K562 (cell line): ENCODE data around the gene SCIN. TPM values are rescaled to one million over a fixed set of nuclear protein-coding genes. Genes with fewer than 3 reads are reported as not detected.

Source experiments
- CBX3 ChIP-seq, 2 experiments: IDR thresholded peaks; 1 replicate in 1 of 2; 2 replicates in 1 of 2; pipeline ENCODE4 v1.6.1; 2012; ENCODE audit warnings: inconsistent platforms in 2 of 2, low read length in 2 of 2, borderline replicate concordance in 1 of 2, control low read depth in 1 of 2
- CCAR2 ChIP-seq: fragments of 200-400 bp; formaldehyde crosslinking; IDR thresholded peaks from 2 replicates; pipeline ENCODE4 v1.6.1; 2017; ENCODE audit warnings: mild to moderate bottlenecking, low read depth, low read length
- CHD1 ChIP-seq: fragments of 200-600 bp; sonication (generic); IDR thresholded peaks from one replicate; pipeline ENCODE4 v1.6.1; 2012; ENCODE audit warnings: mild to moderate bottlenecking, moderate library complexity, low read length, inconsistent platforms
- EP400 ChIP-seq: fragments of 450-650 bp; IDR thresholded peaks from 2 replicates; pipeline ENCODE4 v1.6.1; 2017; ENCODE audit warnings: antibody characterized with exemption, mild to moderate bottlenecking, moderate library complexity
- GTF2A2 ChIP-seq: IDR thresholded peaks from 2 replicates; pipeline ENCODE4 v1.6.1; 2016; ENCODE audit warnings: mild to moderate bottlenecking, missing genetic modification characterization, missing compliant biosample characterization
- NFYB ChIP-seq: IDR thresholded peaks from 2 replicates; pipeline ENCODE4 v1.6.1; 2011; ENCODE audit warnings: mild to moderate bottlenecking, moderate library complexity; ENCODE audit not compliant: insufficient read length; ENCODE audit errors: extremely low read depth
- PHB2 ChIP-seq: fragments of 450-650 bp; IDR thresholded peaks from 2 replicates; pipeline ENCODE4 v1.6.1; 2017; ENCODE audit warnings: low read depth
- POLR2H ChIP-seq: IDR thresholded peaks from 2 replicates; pipeline ENCODE4 v1.6.1; 2016; ENCODE audit warnings: missing genetic modification characterization, low read depth, mild to moderate bottlenecking, control low read depth, missing compliant biosample characterization, moderate library complexity
- SAFB2 ChIP-seq: fragments of 200-400 bp; formaldehyde crosslinking; IDR thresholded peaks from 2 replicates; pipeline ENCODE4 v1.6.1; 2018; ENCODE audit warnings: borderline replicate concordance, low read length, low read depth, moderate library complexity; ENCODE audit not compliant: severe bottlenecking
- SIN3B ChIP-seq: fragments of 450-650 bp; IDR thresholded peaks from 2 replicates; pipeline ENCODE4 v1.6.1; 2017; ENCODE audit warnings: low read depth, mild to moderate bottlenecking, moderate library complexity
- XRCC3 ChIP-seq: fragments of 450-650 bp; IDR thresholded peaks from 2 replicates; pipeline ENCODE4 v1.6.1; 2017; ENCODE audit warnings: mild to moderate bottlenecking, moderate library complexity
- ZNF165 ChIP-seq: fragments of 250-450 bp; sonication (Bioruptor Pico); IDR thresholded peaks from 2 replicates; pipeline ENCODE4 v1.4.0; 2020; ENCODE audit warnings: borderline replicate concordance
- ZNF263 ChIP-seq: sonication (generic); formaldehyde crosslinking; IDR thresholded peaks from 2 replicates; pipeline ENCODE4 v1.8.0; 2022; ENCODE audit warnings: mild to moderate bottlenecking, missing genetic modification reagents, borderline replicate concordance
- ZNF274 ChIP-seq: IDR thresholded peaks from 2 replicates; pipeline ENCODE4 v1.6.1; 2011; ENCODE audit warnings: low read depth, mild to moderate bottlenecking, low read length, moderate library complexity, borderline replicate concordance
- ZNF75A ChIP-seq: fragments of 450-650 bp; formaldehyde crosslinking; IDR thresholded peaks from 2 replicates; pipeline ENCODE4 v1.4.0; 2020; ENCODE audit warnings: mild to moderate bottlenecking
- polyA plus RNA-seq, 8 experiments: library from polyadenylated mRNA; depleted of rRNA in 4 of 8; stranded (reverse) in 5 of 8; unstranded in 3 of 8; fragments of >200 nt; fragmentation: Nextera tagmentation in 2 of 8; fragmentation: Illumina TruSeq in 1 of 8; extraction: Ambion mirVana in 2 of 8; extraction: Trizol in 1 of 8; gene quantifications; 2 replicates each; pipeline versions ENCODE4 v1.2.1 to v1.2.3, GENCODE V29; 2011 to 2014; ENCODE audit warnings: inconsistent platforms in 1 of 8, missing spikeins in 1 of 8
- total RNA-seq, 7 experiments: library from RNA; depleted of rRNA in 6 of 7; stranded (reverse); fragments of >200 nt in 6 of 7; fragmentation: Illumina TruSeq in 2 of 7; extraction: Trizol in 2 of 7; gene quantifications; 2 replicates each; pipeline versions ENCODE4 v1.2.1 to v1.2.3, GENCODE V29; 2011 to 2021; ENCODE audit warnings: low replicate concordance in 1 of 7
- TF ChIP-seq, protein P1 (sequence below): conservative IDR thresholded peaks from 2 replicates; pipeline ENCODE4 v1.6.1; 2011; ENCODE audit warnings: low read depth, mild to moderate bottlenecking, low read length; ENCODE audit not compliant: control insufficient read depth
- TF ChIP-seq, protein P2 (sequence below): fragments of 250-450 bp; sonication (Bioruptor Pico); IDR thresholded peaks from 2 replicates; pipeline ENCODE4 v1.8.0; 2021; ENCODE audit warnings: mild to moderate bottlenecking, moderate library complexity
- TF ChIP-seq, protein P3 (sequence below): fragments of 450-650 bp; IDR thresholded peaks from 2 replicates; pipeline ENCODE4 v1.6.1; 2016
- TF ChIP-seq, protein P4 (sequence below): fragments of 250-450 bp; sonication (Bioruptor Pico); IDR thresholded peaks from 2 replicates; pipeline ENCODE4 v1.8.0; 2021; ENCODE audit warnings: borderline replicate concordance, mild to moderate bottlenecking, moderate library complexity; ENCODE audit not compliant: poor library complexity, severe bottlenecking
- TF ChIP-seq, protein P5 (sequence below): IDR thresholded peaks from 3 replicates; pipeline ENCODE4 v1.6.1; 2011; ENCODE audit warnings: borderline replicate concordance, mild to moderate bottlenecking; ENCODE audit not compliant: insufficient read length, insufficient read depth

The SCIN gene
- total and polyA plus RNA-seq, 9 of the 15 experiments (the other 6 are each of a cell fraction or from before 2014, with no cell fraction given) = 0.67 to 18.2 (median 10.6) TPM

DNA sequence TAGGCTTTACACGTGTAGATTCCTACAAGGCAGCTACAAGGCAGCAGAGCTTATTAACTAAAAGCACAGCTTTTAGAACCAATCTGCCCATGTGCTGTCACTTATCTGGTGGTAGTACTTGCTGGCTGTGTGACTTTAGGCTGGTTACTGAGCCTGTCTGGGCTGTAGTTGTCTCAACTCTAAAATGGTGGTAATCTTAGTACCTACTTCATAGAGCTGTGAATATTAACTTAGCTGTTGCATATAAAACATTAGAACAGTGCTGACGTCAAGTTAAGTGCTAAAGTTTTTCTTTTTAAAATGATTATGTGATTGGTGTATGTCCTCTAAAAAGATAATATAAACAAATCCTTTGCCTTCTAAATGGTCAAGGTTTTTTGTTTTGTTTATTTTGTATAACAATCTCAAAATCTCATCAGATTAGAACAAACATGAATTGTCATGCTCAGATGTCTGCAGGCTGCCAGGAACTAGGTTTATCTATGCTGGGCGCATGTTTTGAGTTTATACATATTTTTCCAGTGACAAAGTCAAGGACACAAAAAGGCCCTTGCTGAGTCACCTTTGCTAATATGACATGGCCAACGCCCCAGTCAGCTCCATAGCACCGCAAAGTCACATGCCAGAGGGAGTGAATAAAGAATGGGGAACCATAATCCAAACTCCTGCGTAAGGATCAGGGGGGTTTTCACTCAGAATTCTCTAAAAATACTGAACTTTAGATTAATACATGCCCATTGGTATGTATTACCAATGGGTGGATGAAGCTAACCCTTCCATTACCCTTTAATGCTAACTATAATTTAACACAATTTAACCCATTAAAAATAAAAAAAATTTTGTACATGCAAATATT lies 77.1 kb downstream of the SCIN start (continued):
- TF ChIP-seq SIN3B = no peak
- TF ChIP-seq, protein P1, sequence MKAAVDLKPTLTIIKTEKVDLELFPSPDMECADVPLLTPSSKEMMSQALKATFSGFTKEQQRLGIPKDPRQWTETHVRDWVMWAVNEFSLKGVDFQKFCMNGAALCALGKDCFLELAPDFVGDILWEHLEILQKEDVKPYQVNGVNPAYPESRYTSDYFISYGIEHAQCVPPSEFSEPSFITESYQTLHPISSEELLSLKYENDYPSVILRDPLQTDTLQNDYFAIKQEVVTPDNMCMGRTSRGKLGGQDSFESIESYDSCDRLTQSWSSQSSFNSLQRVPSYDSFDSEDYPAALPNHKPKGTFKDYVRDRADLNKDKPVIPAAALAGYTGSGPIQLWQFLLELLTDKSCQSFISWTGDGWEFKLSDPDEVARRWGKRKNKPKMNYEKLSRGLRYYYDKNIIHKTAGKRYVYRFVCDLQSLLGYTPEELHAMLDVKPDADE = no peak
- TF ChIP-seq CHD1 = no peak
- no peak for TF ChIP-seq GTF2A2 (tag)
- peak in 1 of 2 experiments; percentile 17; a peak in 1 of 3 replicates for TF ChIP-seq CBX3 (IDR thresholded peaks at IDR 0.05; ENCODE audit: borderline replicate concordance in 1 of 2, low read length in 2 of 2)
- TF ChIP-seq CCAR2 = no peak
- TF ChIP-seq, protein P2, sequence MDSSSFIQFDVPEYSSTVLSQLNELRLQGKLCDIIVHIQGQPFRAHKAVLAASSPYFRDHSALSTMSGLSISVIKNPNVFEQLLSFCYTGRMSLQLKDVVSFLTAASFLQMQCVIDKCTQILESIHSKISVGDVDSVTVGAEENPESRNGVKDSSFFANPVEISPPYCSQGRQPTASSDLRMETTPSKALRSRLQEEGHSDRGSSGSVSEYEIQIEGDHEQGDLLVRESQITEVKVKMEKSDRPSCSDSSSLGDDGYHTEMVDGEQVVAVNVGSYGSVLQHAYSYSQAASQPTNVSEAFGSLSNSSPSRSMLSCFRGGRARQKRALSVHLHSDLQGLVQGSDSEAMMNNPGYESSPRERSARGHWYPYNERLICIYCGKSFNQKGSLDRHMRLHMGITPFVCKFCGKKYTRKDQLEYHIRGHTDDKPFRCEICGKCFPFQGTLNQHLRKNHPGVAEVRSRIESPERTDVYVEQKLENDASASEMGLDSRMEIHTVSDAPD = no peak
- no peak for TF ChIP-seq ZNF274
- TF ChIP-seq ZNF75A (CRISPR knock-in tag) = no peak
- TF ChIP-seq SAFB2 = no peak
- TF ChIP-seq XRCC3 = no peak
- TF ChIP-seq, protein P3, sequence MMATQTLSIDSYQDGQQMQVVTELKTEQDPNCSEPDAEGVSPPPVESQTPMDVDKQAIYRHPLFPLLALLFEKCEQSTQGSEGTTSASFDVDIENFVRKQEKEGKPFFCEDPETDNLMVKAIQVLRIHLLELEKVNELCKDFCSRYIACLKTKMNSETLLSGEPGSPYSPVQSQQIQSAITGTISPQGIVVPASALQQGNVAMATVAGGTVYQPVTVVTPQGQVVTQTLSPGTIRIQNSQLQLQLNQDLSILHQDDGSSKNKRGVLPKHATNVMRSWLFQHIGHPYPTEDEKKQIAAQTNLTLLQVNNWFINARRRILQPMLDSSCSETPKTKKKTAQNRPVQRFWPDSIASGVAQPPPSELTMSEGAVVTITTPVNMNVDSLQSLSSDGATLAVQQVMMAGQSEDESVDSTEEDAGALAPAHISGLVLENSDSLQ = peak; percentile 45
- no peak for TF ChIP-seq POLR2H (tag)
- TF ChIP-seq, protein P4, sequence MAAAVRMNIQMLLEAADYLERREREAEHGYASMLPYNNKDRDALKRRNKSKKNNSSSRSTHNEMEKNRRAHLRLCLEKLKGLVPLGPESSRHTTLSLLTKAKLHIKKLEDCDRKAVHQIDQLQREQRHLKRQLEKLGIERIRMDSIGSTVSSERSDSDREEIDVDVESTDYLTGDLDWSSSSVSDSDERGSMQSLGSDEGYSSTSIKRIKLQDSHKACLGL = no peak
- TF ChIP-seq ZNF263 (CRISPR knock-in tag) = no peak
- no peak for TF ChIP-seq NFYB
- no peak for TF ChIP-seq PHB2
- TF ChIP-seq, protein P5, sequence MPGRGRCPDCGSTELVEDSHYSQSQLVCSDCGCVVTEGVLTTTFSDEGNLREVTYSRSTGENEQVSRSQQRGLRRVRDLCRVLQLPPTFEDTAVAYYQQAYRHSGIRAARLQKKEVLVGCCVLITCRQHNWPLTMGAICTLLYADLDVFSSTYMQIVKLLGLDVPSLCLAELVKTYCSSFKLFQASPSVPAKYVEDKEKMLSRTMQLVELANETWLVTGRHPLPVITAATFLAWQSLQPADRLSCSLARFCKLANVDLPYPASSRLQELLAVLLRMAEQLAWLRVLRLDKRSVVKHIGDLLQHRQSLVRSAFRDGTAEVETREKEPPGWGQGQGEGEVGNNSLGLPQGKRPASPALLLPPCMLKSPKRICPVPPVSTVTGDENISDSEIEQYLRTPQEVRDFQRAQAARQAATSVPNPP = no peak
- no peak for TF ChIP-seq ZNF165
- peak; percentile 73 for TF ChIP-seq EP400
